WTC11 (cell line): ENCODE measurements around the gene NUDT16. TPM values are rescaled to one million over a fixed set of nuclear protein-coding genes. Genes with fewer than 3 reads are reported as not detected.

Experiments
- ATAC-seq: fragments of 200-7000 bp; cut with Tn5 transposase; 2 replicates; pipeline ENCODE4 v1.10.0; 2021; ENCODE audit warnings: mild to moderate bottlenecking, moderate library complexity
- CTCF ChIA-PET: fragments of 300-600 bp; sonication (Branson Sonifier 250); formaldehyde crosslinking; loops from one replicate; lab custom pipeline; 2021; ENCODE audit warnings: antibody characterized with exemption; lab: Charles Lee
- POLR2A ChIA-PET: fragments of 350-600 bp; sonication (Branson Sonifier 250); formaldehyde crosslinking; loops from one replicate; lab custom pipeline; 2021; ENCODE audit warnings: antibody characterized with exemption; lab: Charles Lee
- DNase-seq: peaks from one replicate; pipeline ENCODE4 v3.0.0; 2021; ENCODE audit warnings: low spot score
- H3K27ac Mint-ChIP-seq: 2 replicates; pipeline ENCODE4 v1.8.0; 2021; ENCODE audit warnings: mixed read lengths
- H3K27me3 Mint-ChIP-seq: 2 replicates; pipeline ENCODE4 v1.8.0; 2021; ENCODE audit warnings: low read depth, mild to moderate bottlenecking, moderate library complexity, mixed read lengths
- H3K36me3 Mint-ChIP-seq: 2 replicates; pipeline ENCODE4 v1.8.0; 2021; ENCODE audit warnings: mixed read lengths
- H3K4me1 Mint-ChIP-seq: 2 replicates; pipeline ENCODE4 v1.8.0; 2022; ENCODE audit warnings: mixed read lengths
- H3K4me3 Mint-ChIP-seq: 2 replicates; pipeline ENCODE4 v1.8.0; 2021; ENCODE audit warnings: mild to moderate bottlenecking, moderate library complexity, mixed read lengths
- H3K9me3 Mint-ChIP-seq: 2 replicates; pipeline ENCODE4 v1.8.0; 2021; ENCODE audit warnings: mixed read lengths
- CREM ChIP-seq: sonication (generic); formaldehyde crosslinking; IDR thresholded peaks from 2 replicates; pipeline ENCODE4 v1.8.1; 2022; ENCODE audit warnings: mild to moderate bottlenecking, missing genetic modification reagents, moderate library complexity
- GABPB1 ChIP-seq: sonication (generic); formaldehyde crosslinking; IDR thresholded peaks from 2 replicates; pipeline ENCODE4 v1.8.1; 2023; ENCODE audit warnings: mild to moderate bottlenecking, missing genetic modification reagents
- MXD4 ChIP-seq: fragments of 250-450 bp; sonication (Bioruptor Pico); IDR thresholded peaks from 2 replicates; pipeline ENCODE4 v1.8.0; 2021; ENCODE audit warnings: mild to moderate bottlenecking, moderate library complexity, borderline replicate concordance
- OVOL2 ChIP-seq: fragments of 250-450 bp; sonication (Bioruptor Pico); IDR thresholded peaks from 2 replicates; pipeline ENCODE4 v1.9.0; 2021; ENCODE audit warnings: mild to moderate bottlenecking, borderline replicate concordance
- RORB ChIP-seq: fragments of 250-450 bp; sonication (Bioruptor Pico); IDR thresholded peaks from 2 replicates; pipeline ENCODE4 v1.9.0; 2021; ENCODE audit warnings: mild to moderate bottlenecking
- STAT6 ChIP-seq: sonication (generic); formaldehyde crosslinking; conservative IDR thresholded peaks from 2 replicates; pipeline ENCODE4 v1.8.1; 2023; ENCODE audit warnings: mild to moderate bottlenecking, low read depth, missing genetic modification reagents, moderate library complexity
- TCF7 ChIP-seq: sonication (generic); formaldehyde crosslinking; IDR thresholded peaks from 2 replicates; pipeline ENCODE4 v1.8.0; 2022; ENCODE audit warnings: mild to moderate bottlenecking, low read depth, missing genetic modification reagents, moderate library complexity
- USF2 ChIP-seq: sonication (generic); formaldehyde crosslinking; IDR thresholded peaks from 2 replicates; pipeline ENCODE4 v1.8.1; 2023; ENCODE audit warnings: mild to moderate bottlenecking, missing genetic modification reagents, moderate library complexity
- ZNF396 ChIP-seq: fragments of 250-450 bp; sonication (Bioruptor Pico); IDR thresholded peaks from 2 replicates; pipeline ENCODE4 v1.8.0; 2021; ENCODE audit warnings: mild to moderate bottlenecking, moderate library complexity, borderline replicate concordance
- ZNF416 ChIP-seq: fragments of 250-450 bp; sonication (Bioruptor Pico); IDR thresholded peaks from 2 replicates; pipeline ENCODE4 v1.9.0; 2021; ENCODE audit warnings: mild to moderate bottlenecking, inconsistent platforms
- ZNF423 ChIP-seq: fragments of 250-450 bp; sonication (Bioruptor Pico); IDR thresholded peaks from 2 replicates; pipeline ENCODE4 v2.1.2; 2022; ENCODE audit warnings: mild to moderate bottlenecking, moderate library complexity
- total RNA-seq: library from RNA; stranded (reverse); gene quantifications from 3 replicates; pipeline ENCODE4 v1.2.3, GENCODE V29; 2021
- TF ChIP-seq, protein P1 (sequence below): fragments of 250-450 bp; sonication (Bioruptor Pico); IDR thresholded peaks from 2 replicates; pipeline ENCODE4 v1.9.0; 2021; ENCODE audit warnings: mild to moderate bottlenecking
- TF ChIP-seq, protein P2 (sequence below): sonication (generic); formaldehyde crosslinking; IDR thresholded peaks from 2 replicates; pipeline ENCODE4 v1.8.1; 2022; ENCODE audit warnings: low read depth, missing genetic modification reagents, borderline replicate concordance

Gene NUDT16
- total RNA-seq, 1 experiment from 2014 or later, result 17.2 TPM

DNA sequence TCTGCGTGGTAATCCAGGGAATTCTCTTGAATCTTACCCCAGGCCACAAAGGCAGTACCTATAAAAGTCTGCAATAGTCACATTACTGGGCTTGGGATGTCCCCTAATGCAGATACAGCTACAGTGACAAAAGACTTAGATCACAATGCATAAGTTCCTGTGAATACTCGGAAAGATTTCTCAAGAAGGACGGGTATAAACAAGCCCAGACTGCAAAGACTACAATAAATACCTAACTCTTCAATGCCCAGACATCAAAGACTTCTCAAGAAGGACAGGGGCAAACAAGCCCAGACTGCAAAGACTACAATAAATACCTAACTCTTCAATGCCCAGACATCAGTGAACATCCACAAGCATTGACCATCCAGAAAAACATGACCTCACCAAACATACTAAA is 50.9 kb downstream of the NUDT16 start (continued):
- TF ChIP-seq STAT6 (no peak), ZNF423 (CRISPR knock-in tag) (no peak), ZNF396 (CRISPR knock-in tag) (no peak), MXD4 (no peak), USF2 (no peak), GABPB1 (CRISPR knock-in tag) (no peak), OVOL2 (CRISPR knock-in tag) (no peak), TCF7 (CRISPR knock-in tag) (no peak), CREM (CRISPR knock-in tag) (no peak)
- TF ChIP-seq, protein P1, sequence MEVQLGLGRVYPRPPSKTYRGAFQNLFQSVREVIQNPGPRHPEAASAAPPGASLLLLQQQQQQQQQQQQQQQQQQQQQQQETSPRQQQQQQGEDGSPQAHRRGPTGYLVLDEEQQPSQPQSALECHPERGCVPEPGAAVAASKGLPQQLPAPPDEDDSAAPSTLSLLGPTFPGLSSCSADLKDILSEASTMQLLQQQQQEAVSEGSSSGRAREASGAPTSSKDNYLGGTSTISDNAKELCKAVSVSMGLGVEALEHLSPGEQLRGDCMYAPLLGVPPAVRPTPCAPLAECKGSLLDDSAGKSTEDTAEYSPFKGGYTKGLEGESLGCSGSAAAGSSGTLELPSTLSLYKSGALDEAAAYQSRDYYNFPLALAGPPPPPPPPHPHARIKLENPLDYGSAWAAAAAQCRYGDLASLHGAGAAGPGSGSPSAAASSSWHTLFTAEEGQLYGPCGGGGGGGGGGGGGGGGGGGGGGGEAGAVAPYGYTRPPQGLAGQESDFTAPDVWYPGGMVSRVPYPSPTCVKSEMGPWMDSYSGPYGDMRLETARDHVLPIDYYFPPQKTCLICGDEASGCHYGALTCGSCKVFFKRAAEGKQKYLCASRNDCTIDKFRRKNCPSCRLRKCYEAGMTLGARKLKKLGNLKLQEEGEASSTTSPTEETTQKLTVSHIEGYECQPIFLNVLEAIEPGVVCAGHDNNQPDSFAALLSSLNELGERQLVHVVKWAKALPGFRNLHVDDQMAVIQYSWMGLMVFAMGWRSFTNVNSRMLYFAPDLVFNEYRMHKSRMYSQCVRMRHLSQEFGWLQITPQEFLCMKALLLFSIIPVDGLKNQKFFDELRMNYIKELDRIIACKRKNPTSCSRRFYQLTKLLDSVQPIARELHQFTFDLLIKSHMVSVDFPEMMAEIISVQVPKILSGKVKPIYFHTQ (CRISPR knock-in tag), result no peak

DNA sequence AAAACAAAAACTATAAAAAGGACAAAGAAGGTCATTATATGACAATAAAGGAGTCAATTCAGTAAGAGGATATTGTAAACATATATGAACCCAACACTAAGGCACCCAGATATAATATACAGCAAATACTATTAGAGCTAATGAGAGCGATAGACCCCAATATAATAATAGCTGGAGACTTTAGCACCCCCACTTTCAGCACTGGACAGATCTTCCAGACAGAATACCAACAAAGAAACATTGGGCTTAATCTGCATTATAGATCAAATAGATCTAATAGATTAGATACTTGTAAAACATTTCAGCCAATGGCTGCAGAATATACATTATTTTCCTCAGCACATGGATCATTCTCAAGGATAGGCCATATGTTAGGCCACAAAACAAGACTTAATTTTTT is 53.4 kb downstream of the NUDT16 start:
- no peak for ATAC-seq
- POLR2A ChIA-PET, result no interaction called here
- no peaks in the 10 kb centered on the region; the same call in 1 of the 2 replicates for H3K27me3 Mint-ChIP-seq
- H3K36me3 Mint-ChIP-seq, result no peaks in the 10 kb centered on the region
- H3K9me3 Mint-ChIP-seq, result no peaks in the 10 kb centered on the region
- H3K4me3 Mint-ChIP-seq, result no peak overlapping the region
- no peaks in the 10 kb centered on the region for H3K4me1 Mint-ChIP-seq
- CTCF ChIA-PET, result no interaction called here
- DNase-seq, result no peak
- TF ChIP-seq, protein P2, sequence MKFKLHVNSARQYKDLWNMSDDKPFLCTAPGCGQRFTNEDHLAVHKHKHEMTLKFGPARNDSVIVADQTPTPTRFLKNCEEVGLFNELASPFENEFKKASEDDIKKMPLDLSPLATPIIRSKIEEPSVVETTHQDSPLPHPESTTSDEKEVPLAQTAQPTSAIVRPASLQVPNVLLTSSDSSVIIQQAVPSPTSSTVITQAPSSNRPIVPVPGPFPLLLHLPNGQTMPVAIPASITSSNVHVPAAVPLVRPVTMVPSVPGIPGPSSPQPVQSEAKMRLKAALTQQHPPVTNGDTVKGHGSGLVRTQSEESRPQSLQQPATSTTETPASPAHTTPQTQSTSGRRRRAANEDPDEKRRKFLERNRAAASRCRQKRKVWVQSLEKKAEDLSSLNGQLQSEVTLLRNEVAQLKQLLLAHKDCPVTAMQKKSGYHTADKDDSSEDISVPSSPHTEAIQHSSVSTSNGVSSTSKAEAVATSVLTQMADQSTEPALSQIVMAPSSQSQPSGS (CRISPR knock-in tag), result no peak
- no peak for TF ChIP-seq USF2
- no peak for TF ChIP-seq RORB (CRISPR knock-in tag)
- no peak for TF ChIP-seq ZNF416 (CRISPR knock-in tag)
- H3K27ac Mint-ChIP-seq, result no peak overlapping the region

Other genes starting within 250 kb of the NUDT16 start
- 127 to 162 TPM (median 135 TPM) in 3 replicates for gene MRPL3, start 121.2 kb downstream of the NUDT16 start, total RNA-seq